Colon (tissue), 2 donors: ENCODE results near the gene LEMD2.

Source experiments
- FAIRE-seq: peaks from 2 replicates; lab custom pipeline; 2012; peaks lifted over from hg19 to GRCh38; lab: Jason Lieb, UNC
- donor health status: control.
- donor health status: control.

LEMD2 gene

GRCh38 chr6:33738153-33738552 is 50.8 kb downstream of the LEMD2 start:
- FAIRE-seq: no peak

GRCh38 chr6:33737267-33738026 is 51.5 kb downstream of the LEMD2 start:
- FAIRE-seq: no peak

DNA sequence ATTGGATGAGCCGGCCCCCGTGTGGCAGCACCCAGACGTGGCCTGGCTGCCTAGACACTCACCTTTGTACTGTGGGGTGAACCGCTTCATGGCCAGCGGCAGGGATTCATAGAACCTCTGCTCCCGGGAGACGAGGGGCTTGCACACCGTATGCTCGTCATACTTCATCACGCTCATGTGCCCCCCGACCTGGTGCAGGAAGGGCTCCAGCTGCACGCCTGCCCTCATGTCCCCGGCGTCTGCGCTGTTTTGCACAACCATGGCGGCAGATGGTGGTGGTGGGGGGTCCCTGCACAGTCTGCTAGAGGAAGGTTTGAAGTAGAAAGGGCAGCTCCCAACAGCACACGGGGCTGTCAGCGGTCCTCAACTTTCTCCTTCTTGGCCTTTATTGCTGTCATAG is 53.7 kb downstream of the LEMD2 start:
- FAIRE-seq: no peak

DNA sequence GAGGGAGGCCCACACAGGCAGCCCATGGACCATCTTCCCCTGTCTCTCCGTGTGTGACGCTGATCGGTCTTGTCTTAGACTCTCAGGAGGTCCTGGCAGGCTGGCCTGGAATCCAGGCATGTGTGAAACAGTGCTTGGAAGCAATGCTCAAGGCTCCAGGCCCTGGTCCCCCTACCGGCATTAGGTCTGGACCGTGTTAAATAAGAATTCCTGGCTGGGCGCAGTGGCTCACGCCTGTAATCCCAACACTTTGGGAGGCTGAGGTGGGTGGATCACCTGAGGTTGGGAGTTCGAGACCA is 55.3 kb downstream of the LEMD2 start:
- no peak for FAIRE-seq

- no peak for FAIRE-seq
These were observed 55.9 kb downstream of the LEMD2 start for GRCh38 chr6:33732817-33733708.

GRCh38 chr6:33732385-33732784 is 56.5 kb downstream of the LEMD2 start:
- FAIRE-seq: no peak

DNA sequence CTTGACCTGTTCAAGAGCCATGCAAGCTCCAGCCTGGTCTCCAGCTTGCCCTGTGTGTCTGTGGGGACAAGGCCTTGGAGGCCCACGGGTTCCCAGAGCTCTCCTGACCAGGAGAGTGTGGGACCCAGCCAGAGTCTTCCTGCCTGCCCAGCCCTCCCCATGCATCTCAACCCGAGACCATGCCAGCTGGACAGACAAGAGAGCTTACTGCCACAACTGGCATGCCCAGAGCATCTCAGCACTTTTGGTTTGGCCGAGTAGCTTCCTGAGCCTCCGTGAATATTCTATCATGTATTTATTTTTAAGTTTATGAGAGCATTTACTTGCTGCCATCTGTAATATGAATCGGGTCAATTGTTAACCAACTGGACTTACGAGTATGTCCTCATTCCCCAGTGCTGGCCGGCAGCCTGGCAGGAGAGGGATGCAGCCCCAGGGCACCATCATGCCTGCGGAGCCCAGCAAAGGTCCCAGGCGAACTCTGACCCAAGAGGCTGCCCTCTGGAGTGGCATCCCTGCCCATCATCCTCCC is 57.1 kb downstream of the LEMD2 start:
- FAIRE-seq: no peak

GRCh38 chr6:33731035-33731434 is 57.9 kb downstream of the LEMD2 start:
- FAIRE-seq: no peak

DNA sequence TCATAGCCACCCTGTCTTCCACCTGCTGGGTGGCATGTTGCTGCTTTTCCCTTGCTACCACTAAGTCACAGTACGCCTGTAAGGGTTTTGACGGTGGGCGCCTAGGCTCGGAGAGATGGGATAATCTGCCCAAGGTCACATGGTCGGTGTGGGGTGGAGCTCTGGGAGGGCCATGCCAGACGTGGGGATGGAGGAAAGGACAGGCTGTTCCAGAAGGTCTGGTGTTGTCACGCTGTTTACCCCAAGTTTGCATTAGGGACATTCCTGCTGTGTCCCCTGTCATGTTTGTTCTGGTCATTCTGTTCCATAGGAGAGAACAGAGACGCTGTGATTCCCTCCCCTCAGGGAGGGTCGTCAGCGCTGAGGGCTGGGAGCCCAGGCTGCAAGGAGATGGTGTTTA is 58.3 kb downstream of the LEMD2 start:
- FAIRE-seq: no peak

- FAIRE-seq: no peak
These were observed 59.9 kb downstream of the LEMD2 start for GRCh38 chr6:33729059-33729458.

- no peak for FAIRE-seq
These were observed 60.5 kb downstream of the LEMD2 start for GRCh38 chr6:33728438-33728837.

- no peak for FAIRE-seq
These were observed 61.0 kb downstream of the LEMD2 start for GRCh38 chr6:33727932-33728331.

DNA sequence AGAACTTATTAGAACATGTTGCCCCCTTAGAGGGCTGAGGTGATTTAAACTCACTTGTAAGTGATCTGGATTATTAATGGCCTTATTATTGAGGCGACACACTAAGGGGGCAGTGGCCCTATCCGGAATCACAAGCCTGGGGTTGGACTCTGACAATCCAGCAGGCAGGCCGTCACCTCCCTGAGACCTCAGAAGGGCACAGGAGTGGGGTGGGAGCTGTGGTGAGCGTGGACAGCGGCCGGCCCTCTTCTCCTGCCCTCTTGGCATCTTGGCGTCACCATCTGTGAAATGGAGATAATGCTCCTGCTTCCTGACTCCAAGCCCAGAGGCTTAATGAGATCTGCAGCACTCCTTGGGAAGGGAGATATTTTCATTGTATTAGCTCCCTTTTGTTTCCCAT is 61.8 kb downstream of the LEMD2 start:
- FAIRE-seq: no peak

DNA sequence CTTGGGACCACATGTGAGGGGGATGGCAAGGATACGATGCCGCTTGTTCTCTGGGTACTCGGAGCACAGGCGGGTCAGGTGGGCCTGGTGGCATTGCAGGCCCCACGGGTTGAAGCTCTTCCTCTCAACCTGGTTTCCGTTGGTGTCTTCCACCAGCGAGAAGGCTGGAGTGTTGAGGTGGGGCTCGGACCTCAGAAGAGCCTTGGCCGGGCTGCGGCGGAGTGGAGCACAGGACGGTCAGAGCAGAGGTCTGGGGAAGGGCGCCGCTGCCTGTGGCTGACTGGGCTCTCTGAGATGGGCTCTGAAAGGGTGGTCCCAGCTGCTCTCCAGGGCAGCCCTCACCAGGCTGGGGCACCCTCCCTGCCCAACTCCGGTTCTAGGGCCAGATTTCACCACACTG is 62.2 kb downstream of the LEMD2 start:
- no peak for FAIRE-seq

- no peak for FAIRE-seq
These were observed 62.8 kb downstream of the LEMD2 start for GRCh38 chr6:33725891-33726673.

- no peak for FAIRE-seq
These were observed 63.7 kb downstream of the LEMD2 start for GRCh38 chr6:33725222-33725621.

GRCh38 chr6:33724102-33725023 is 64.6 kb downstream of the LEMD2 start:
- FAIRE-seq: no peak

DNA sequence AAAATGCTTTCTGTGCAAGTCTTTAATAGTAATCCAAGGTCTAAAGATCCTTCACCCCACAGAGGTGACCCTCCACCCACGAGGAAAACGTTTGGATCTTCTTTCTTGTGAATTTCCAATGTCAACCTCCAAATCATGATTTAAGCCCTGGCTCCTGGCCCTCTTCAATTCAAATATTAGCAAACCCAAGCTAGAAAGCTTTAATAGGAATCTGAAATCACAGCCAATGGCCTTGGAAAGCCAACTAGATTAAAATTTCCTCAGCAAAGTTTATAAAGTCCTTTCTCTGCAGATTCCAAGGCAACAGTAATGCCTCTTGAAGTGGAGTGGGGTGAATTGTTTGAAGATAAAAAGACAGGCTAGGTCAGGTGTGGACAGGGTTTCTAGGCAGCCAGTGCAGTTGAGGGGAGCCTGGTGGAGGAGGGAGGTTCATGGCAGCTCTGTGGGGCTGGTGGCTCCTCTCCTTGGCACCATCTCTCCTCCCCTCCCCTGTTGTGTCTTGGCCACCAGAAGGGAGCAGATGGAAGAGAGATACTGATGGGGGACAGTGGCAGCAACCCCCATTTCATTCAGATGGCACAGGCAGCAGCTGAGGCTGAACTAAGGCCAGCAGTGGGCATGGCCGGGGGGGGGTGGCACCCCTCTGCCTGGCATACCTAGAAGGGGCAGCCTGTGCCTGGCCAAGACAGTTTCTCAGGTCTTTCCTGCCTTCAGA is 65.4 kb downstream of the LEMD2 start:
- FAIRE-seq: no peak

DNA sequence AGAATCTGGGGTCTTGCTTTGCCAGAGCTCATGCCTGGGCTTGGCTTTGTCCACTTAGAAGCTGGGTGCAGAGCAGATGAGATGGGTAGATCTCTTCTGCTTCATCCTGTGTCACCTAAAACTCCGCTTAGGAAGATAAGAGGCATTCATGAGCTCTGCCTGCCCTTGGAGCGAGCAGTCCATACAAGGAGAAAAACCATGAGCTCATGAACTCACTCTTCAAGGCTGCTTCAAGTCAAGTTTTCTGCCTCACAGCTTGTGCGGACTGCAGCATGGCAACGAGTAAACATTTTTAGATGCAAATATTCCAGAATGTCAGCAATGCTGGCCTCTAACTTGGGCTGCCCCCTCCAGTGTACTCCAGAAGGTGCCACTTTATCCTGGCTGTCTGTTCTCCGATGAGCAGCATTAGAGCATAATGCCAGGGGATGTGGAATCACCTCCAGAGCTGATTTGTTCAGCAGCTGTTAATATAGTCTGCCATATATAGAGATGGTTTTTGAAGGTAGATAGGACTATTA is 66.8 kb downstream of the LEMD2 start:
- FAIRE-seq: no peak

DNA sequence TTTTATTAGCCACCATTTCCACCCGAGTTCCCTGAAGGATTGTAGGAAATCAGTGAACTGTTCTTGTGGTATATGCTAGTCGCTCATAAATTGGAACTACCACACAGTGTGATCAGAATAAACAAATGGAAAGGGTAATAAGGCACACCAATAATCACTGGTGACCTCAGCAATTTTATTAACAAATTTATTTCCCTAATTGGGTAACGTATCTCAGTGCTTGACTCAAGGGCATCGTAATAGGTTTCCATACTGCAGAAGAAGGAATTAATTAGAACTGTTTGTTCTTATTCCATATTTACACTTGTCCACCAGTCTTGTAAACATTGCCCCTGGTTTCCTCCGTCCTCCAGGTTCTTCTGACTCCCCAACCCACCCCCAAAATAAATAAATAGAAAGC is 67.4 kb downstream of the LEMD2 start:
- FAIRE-seq: no peak
